D721Med (cell line): Measurements from ENCODE around the gene GPR65.

Experiments
- DNase-seq: peaks from one replicate; pipeline ENCODE4 v3.0.0; 2011; ENCODE audit warnings: low spot score; ENCODE audit not compliant: insufficient read length
- FAIRE-seq: peaks from 2 replicates; lab custom pipeline; 2011; peaks lifted over from hg19 to GRCh38; lab: Jason Lieb, UNC
- TF ChIP-seq, protein P1 (sequence below): IDR thresholded peaks from 2 replicates; pipeline ENCODE4 v1.5.1; 2012; ENCODE audit warnings: mild to moderate bottlenecking, control low read depth; ENCODE audit not compliant: insufficient read depth; ENCODE audit errors: missing control alignments

The GPR65 gene, protein sequence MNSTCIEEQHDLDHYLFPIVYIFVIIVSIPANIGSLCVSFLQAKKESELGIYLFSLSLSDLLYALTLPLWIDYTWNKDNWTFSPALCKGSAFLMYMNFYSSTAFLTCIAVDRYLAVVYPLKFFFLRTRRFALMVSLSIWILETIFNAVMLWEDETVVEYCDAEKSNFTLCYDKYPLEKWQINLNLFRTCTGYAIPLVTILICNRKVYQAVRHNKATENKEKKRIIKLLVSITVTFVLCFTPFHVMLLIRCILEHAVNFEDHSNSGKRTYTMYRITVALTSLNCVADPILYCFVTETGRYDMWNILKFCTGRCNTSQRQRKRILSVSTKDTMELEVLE

DNA sequence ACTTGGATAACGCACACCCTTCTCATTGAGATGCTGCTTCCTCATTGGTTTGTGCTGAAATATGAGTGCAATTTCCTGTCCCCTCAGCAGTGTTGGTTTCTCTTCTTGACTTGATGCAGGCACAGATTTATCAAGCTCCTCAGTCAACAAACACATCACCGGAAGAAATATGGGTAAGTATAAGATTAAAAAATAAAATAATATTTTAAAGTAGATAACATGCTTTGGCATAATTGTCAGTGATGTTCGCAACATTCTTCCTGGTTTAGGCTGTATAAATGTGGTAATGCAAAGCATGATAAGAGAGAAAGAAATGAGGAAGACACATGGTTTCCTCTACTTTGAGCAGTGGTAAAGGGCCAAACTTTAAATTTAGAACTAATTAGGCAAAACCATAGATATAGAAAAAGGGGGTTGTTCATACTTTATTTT is at the start of gene GPR65:
TSS of gene GPR65 (plus strand) at position 86 of the 432 bp plus-strand sequence. CDS start 5,713 bp downstream, outside the sequence.
- no peak for FAIRE-seq
- TF ChIP-seq, protein P1, sequence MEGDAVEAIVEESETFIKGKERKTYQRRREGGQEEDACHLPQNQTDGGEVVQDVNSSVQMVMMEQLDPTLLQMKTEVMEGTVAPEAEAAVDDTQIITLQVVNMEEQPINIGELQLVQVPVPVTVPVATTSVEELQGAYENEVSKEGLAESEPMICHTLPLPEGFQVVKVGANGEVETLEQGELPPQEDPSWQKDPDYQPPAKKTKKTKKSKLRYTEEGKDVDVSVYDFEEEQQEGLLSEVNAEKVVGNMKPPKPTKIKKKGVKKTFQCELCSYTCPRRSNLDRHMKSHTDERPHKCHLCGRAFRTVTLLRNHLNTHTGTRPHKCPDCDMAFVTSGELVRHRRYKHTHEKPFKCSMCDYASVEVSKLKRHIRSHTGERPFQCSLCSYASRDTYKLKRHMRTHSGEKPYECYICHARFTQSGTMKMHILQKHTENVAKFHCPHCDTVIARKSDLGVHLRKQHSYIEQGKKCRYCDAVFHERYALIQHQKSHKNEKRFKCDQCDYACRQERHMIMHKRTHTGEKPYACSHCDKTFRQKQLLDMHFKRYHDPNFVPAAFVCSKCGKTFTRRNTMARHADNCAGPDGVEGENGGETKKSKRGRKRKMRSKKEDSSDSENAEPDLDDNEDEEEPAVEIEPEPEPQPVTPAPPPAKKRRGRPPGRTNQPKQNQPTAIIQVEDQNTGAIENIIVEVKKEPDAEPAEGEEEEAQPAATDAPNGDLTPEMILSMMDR, result no peak
- DNase-seq, result no peak

DNA sequence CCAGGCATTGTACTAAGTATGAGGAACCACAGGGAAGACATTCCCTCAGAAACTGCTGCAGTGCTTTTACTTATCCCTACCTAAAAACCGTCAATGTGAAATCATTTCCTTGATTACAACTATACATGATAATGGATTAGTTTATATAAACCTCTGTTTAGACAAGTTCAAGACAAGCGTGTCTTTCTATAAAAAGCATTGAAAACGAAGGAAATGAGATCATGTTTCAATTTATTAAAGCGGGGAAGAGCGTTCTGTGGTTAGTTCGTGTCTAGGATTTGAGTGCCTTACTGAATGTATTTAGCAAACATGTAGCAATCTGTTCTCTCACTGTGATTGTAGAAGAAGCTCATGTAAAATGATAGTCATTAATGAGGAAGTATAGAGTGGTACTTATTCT is 49.4 kb upstream of the GPR65 start:
- FAIRE-seq (no peak), DNase-seq (no peak)

DNA sequence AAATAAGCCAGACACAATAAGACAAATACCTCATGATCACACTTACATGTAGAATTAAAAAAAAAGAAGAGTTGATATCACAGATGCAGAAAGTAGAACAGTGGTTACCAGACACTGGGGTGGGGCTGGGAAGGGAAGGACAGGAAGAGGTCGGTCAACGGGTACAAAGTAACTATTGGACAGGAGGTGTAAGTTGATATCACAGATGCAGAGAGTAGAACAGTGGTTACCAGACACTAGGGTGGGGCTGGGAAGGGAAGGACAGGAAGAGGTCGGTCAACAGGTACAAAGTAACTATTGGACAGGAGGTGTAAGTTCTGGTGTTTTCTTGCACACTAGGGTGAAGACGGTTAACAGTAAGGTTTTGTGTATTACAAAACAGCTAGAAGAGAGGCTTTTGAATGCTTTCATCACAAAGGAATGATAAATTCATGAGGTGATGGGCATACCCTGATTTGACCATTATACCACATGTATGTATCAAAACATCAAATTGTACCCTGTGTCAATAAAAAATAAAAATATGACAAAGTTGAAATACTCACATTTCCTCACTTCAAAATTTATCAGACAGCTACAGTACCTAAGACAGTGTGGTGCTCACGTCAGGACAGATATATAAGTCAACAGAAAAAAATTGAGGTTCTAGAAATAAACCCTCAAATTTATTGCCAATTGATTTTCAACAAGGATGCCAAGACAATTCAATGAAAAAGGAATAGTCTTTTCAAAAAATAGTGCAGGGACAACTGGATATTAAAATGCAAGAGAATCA is 44.7 kb upstream of the GPR65 start:
- FAIRE-seq, result no peak
- TF ChIP-seq, protein P1, result no peak

More for the DNA sequence above, 49.4 kb upstream of the GPR65 start:
- TF ChIP-seq, protein P1, result no peak

DNA sequence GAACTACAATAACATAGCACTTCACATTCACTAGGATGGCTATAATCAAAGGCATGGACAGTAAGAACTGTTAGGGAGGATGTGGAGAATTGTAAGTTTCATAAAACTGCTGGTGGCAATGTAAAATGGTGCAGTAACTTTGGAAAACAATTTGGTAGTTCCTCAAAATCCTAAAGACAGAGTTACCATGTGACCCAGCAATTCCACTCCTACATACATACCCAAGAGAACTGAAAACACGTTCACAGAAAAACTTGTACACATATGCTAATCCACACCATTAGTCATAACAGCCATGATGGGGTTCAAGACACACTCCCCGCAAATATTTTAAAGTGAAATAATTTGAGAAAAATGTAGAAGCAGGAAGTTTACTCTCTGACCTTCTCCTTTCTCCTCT is 43.7 kb upstream of the GPR65 start:
- TF ChIP-seq, protein P1, result no peak
- DNase-seq (no peak), FAIRE-seq (no peak)

More for the DNA sequence above, 44.7 kb upstream of the GPR65 start:
- DNase-seq, result no peak

DNA sequence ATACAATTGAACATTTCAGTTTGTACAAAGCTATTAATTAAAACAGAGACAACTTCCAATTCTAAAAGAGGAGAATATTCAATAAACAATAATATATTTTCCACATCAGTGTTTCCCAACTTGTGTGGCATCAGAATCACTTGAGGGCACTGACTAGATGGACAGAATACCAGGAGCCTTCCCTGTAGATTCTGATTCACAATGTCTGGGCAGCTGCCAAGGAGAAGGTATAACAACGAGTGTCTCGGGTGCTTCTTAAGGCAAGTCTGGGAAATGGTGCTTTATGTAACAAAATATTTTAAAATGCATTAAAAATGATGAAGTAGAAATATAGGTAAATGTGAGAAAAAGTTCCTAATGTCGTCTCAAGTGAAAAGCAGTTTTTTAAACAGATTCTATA is 38.1 kb upstream of the GPR65 start:
- FAIRE-seq, result no peak
- DNase-seq, result no peak
- TF ChIP-seq, protein P1, result no peak

DNA sequence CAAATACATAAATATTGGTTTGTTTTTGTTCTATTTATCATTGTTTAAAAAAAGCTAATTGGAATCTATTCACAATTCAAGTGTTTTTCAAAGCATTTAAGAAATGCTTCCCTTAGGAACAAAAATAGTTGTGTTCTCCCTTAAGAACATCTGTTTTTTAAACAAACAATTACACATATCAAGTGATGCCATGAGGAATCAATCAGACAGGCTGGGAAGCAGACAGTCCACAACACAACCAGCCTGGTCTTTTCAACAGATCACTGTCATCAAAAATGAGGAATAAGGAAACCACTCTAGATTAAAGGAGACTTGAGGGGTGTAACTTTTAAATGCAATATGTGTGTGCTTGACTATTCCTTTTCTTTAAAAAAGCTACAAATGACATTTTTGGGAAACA is 37.4 kb upstream of the GPR65 start:
- no peak for FAIRE-seq
- DNase-seq, result no peak
- TF ChIP-seq, protein P1, result no peak
